22Rv1 (cell line): Measurements from ENCODE around the gene ITIH4.

Experiments
- H3K27ac ChIP-seq: fragments of 450-650 bp; 2 replicates; pipeline ENCODE4 v1.5.1; 2017
- CTCF ChIP-seq: fragments of 450-650 bp; IDR thresholded peaks from 2 replicates; pipeline ENCODE4 v1.5.1; 2017; ENCODE audit warnings: mild to moderate bottlenecking
- ZFX ChIP-seq: fragments of 450-650 bp; IDR thresholded peaks from 2 replicates; pipeline ENCODE4 v1.6.1; 2017; ENCODE audit warnings: antibody characterized with exemption, borderline replicate concordance

The ITIH4 gene

GRCh38 chr3:52830535-52831258 lies at the start of gene ITIH4:
TSS of gene ITIH4 (minus strand) at chr3:52830672. CDS start at chr3:52830642, 30 bp downstream.
- no peak within 1 kb of the TSS for H3K27ac ChIP-seq
- TF ChIP-seq CTCF (no peak), ZFX (no peak)

- no peak overlapping the region for H3K27ac ChIP-seq
- TF ChIP-seq CTCF (no peak), ZFX (no peak)
Observed at GRCh38 chr3:52880047-52880446, 49.6 kb upstream of the ITIH4 start.

- no peak for TF ChIP-seq CTCF
- no peak for TF ChIP-seq ZFX
- no peak overlapping the region for H3K27ac ChIP-seq
Observed at GRCh38 chr3:52879581-52879980, 49.1 kb upstream of the ITIH4 start.

- TF ChIP-seq CTCF (no peak), ZFX (no peak)
- H3K27ac ChIP-seq, result no peak overlapping the region
Observed at GRCh38 chr3:52879090-52879489, 48.6 kb upstream of the ITIH4 start.

GRCh38 chr3:52877085-52877484 lies 46.6 kb upstream of the ITIH4 start:
- TF ChIP-seq ZFX, result no peak
- no peak overlapping the region for H3K27ac ChIP-seq

- H3K27ac ChIP-seq, result no peak overlapping the region
- TF ChIP-seq CTCF, result no peak
- no peak for TF ChIP-seq ZFX
Observed at GRCh38 chr3:52874864-52875587, 44.6 kb upstream of the ITIH4 start.

- no peak for TF ChIP-seq CTCF
- TF ChIP-seq ZFX, result no peak
Observed at GRCh38 chr3:52874160-52874701, 43.8 kb upstream of the ITIH4 start.

More at GRCh38 chr3:52874160-52874701, 43.8 kb upstream of the ITIH4 start:
- H3K27ac ChIP-seq, result no peak overlapping the region
